HepG2 (cell line): Measurements from ENCODE around the gene RPS19BP1. TPM values are rescaled to one million over a fixed set of nuclear protein-coding genes. Genes with fewer than 3 reads are reported as not detected.

ENCODE experiments used
- ATAC-seq: fragments of 200-7000 bp; cut with Tn5 transposase; 3 replicates; pipeline ENCODE4 v1.9.1; 2020; ENCODE audit warnings: mild to moderate bottlenecking, moderate library complexity
- BruUV-seq: library from RNA; stranded (reverse); fragments of 400-500 nt; replicated peaks from 2 replicates; lab custom pipeline; 2021; lab: Mats Ljungman, UMichigan
- CTCF ChIA-PET: fragments of 300-600 bp; formaldehyde crosslinking; extraction: SDS; loops from one replicate; lab custom pipeline; 2021; ENCODE audit warnings: low total read pairs, inconsistent platforms, low intra/inter-chr PET ratio; lab: Yijun Ruan, JAX
- POLR2A ChIA-PET: fragments of 350-600 bp; sonication (Branson Sonifier 250); formaldehyde crosslinking; loops from one replicate; lab custom pipeline; 2020; ENCODE audit warnings: antibody characterized with exemption, inconsistent platforms; lab: Yijun Ruan, JAX
- DNase-seq: peaks from one replicate; pipeline ENCODE4 v3.0.0-alpha.2; 2015; ENCODE audit warnings: low spot score
- FAIRE-seq: peaks from 3 replicates; lab custom pipeline; 2011; peaks lifted over from hg19 to GRCh38; lab: Jason Lieb, UNC
- H2AFZ ChIP-seq: one replicate; pipeline ENCODE4 v1.6.1; 2011; ENCODE audit warnings: low read length, inconsistent platforms
- H3K27ac ChIP-seq: fragments of 300-600 bp; 3 replicates; pipeline ENCODE4 v1.8.0; 2011; ENCODE audit warnings: mixed run types, mild to moderate bottlenecking, mixed read lengths, low read length, inconsistent platforms; ENCODE audit not compliant: insufficient read depth; ENCODE audit errors: extremely low read length
- H3K27me3 ChIP-seq, 2 experiments: fragments of 200-600 bp in 1 of 2; 2 replicates in 1 of 2; 3 replicates in 1 of 2; pipeline versions ENCODE4 v1.6.0 to v1.8.0; 2011; ENCODE audit warnings: low read length in 2 of 2, mild to moderate bottlenecking in 2 of 2, moderate library complexity in 2 of 2, inconsistent platforms in 1 of 2; ENCODE audit not compliant: insufficient read depth in 2 of 2, control insufficient read depth in 1 of 2
- H3K36me3 ChIP-seq, 2 experiments: fragments of 200-600 bp in 1 of 2; replicated peaks in 1 of 2; 2 replicates in 1 of 2; 3 replicates in 1 of 2; pipeline versions ENCODE4 v1.5.1 to v1.8.0; 2011; ENCODE audit warnings: low read length in 2 of 2, inconsistent platforms in 1 of 2; ENCODE audit not compliant: insufficient read depth in 2 of 2, control insufficient read depth in 1 of 2
- H3K4me1 ChIP-seq: 2 replicates; pipeline ENCODE4 v1.5.1; 2012; ENCODE audit warnings: low read length, inconsistent platforms; ENCODE audit not compliant: insufficient read depth
- H3K4me2 ChIP-seq: 2 replicates; pipeline ENCODE4 v1.6.0; 2011; ENCODE audit warnings: low read depth, low read length, inconsistent platforms
- H3K4me3 ChIP-seq, 3 experiments: fragments of 200-600 bp in 1 of 3; sonication (generic), shearing (Covaris generic) in 1 of 3; replicated peaks in 1 of 3; 2 replicates each; pipeline ENCODE4 v1.5.1; 2011 to 2016; ENCODE audit warnings: low read length in 3 of 3, inconsistent platforms in 2 of 3, low read depth in 2 of 3, mild to moderate bottlenecking in 2 of 3, control low read depth in 1 of 3, mixed read lengths in 1 of 3; ENCODE audit not compliant: insufficient read depth in 1 of 3
- H3K79me2 ChIP-seq: one replicate; pipeline ENCODE4 v1.6.1; 2011; ENCODE audit warnings: low read length, inconsistent platforms; ENCODE audit not compliant: insufficient read depth
- H3K9ac ChIP-seq: 2 replicates; pipeline ENCODE4 v1.6.0; 2011; ENCODE audit warnings: mild to moderate bottlenecking, low read depth, low read length, inconsistent platforms; ENCODE audit not compliant: insufficient read depth
- H3K9me3 ChIP-seq: 2 replicates; pipeline ENCODE4 v1.5.1; 2012; ENCODE audit warnings: mild to moderate bottlenecking, low read length
- H4K20me1 ChIP-seq: 2 replicates; pipeline ENCODE4 v1.6.0; 2011; ENCODE audit warnings: inconsistent platforms, mild to moderate bottlenecking, low read length, moderate library complexity; ENCODE audit not compliant: insufficient read depth
- AGO2 ChIP-seq: fragments of 200-400 bp; formaldehyde crosslinking; optimal IDR thresholded peaks from 2 replicates; pipeline ENCODE3; 2017; ENCODE audit warnings: mild to moderate bottlenecking, low read depth, low read length, moderate library complexity
- GABPA ChIP-seq, 2 experiments: IDR thresholded peaks; 2 replicates each; pipeline ENCODE4 v1.6.1; 2011 to 2016; ENCODE audit warnings: low read depth in 2 of 2, low read length in 1 of 2, missing biosample characterization in 1 of 2, missing genetic modification characterization in 1 of 2
- IRF2 ChIP-seq: IDR thresholded peaks from 2 replicates; pipeline ENCODE4 v1.6.1; 2018; ENCODE audit warnings: missing genetic modification reagents, missing compliant biosample characterization
- KDM1A ChIP-seq: IDR thresholded peaks from 2 replicates; pipeline ENCODE4 v1.6.1; 2016; ENCODE audit warnings: missing compliant biosample characterization
- MXD1 ChIP-seq: sonication (generic); formaldehyde crosslinking; IDR thresholded peaks from 2 replicates; pipeline ENCODE4 v1.4.0; 2020; ENCODE audit warnings: mild to moderate bottlenecking, missing genetic modification reagents
- RBFOX2 ChIP-seq: fragments of 200-400 bp; formaldehyde crosslinking; IDR thresholded peaks from 2 replicates; pipeline ENCODE4 v1.6.1; 2017; ENCODE audit warnings: low read depth, mild to moderate bottlenecking, low read length
- ZBTB43 ChIP-seq: sonication (generic); formaldehyde crosslinking; conservative IDR thresholded peaks from 2 replicates; pipeline ENCODE4 v1.4.0; 2020; ENCODE audit warnings: missing genetic modification reagents
- ZKSCAN8 ChIP-seq: IDR thresholded peaks from 2 replicates; pipeline ENCODE4 v1.6.1; 2016; ENCODE audit warnings: borderline replicate concordance, missing genetic modification reagents, missing compliant biosample characterization
- ZNF12 ChIP-seq: sonication (generic); formaldehyde crosslinking; IDR thresholded peaks from 2 replicates; pipeline ENCODE4 v1.5.0; 2020; ENCODE audit warnings: missing genetic modification reagents
- ZNF34 ChIP-seq: sonication (generic); formaldehyde crosslinking; IDR thresholded peaks from 2 replicates; pipeline ENCODE4 v1.4.0; 2020; ENCODE audit warnings: mild to moderate bottlenecking, missing genetic modification reagents, borderline replicate concordance
- ZNF556 ChIP-seq: sonication (generic); formaldehyde crosslinking; IDR thresholded peaks from 2 replicates; pipeline ENCODE4 v1.4.0; 2020; ENCODE audit warnings: mild to moderate bottlenecking, missing genetic modification reagents, borderline replicate concordance
- ZNF660 ChIP-seq: sonication (generic); formaldehyde crosslinking; IDR thresholded peaks from 2 replicates; pipeline ENCODE4 v1.5.1; 2020; ENCODE audit warnings: mild to moderate bottlenecking, low read depth, missing genetic modification reagents, borderline replicate concordance
- ZNF776 ChIP-seq: sonication (generic); formaldehyde crosslinking; IDR thresholded peaks from 2 replicates; pipeline ENCODE4 v1.4.0; 2020; ENCODE audit warnings: mild to moderate bottlenecking, missing genetic modification reagents
- WGBS: methylation state at CpG from one replicate; pipeline ENCODE4 v1.1.6; 2017; ENCODE audit warnings: low lambda C conversion rate; 5-methylcytosine and 5-hydroxymethylcytosine counted together
- in situ Hi-C: cut with HindIII; loops from 2 replicates; pipeline ENCODE4 v1.10.0; 2017; ENCODE audit warnings: low pct_unique_long_range_greater_than_20kb; ENCODE audit not compliant: extremely low pct_ligation_motif_present
- intact Hi-C: fragments of 100-400 bp; cut with micrococcal nuclease; formaldehyde crosslinking; loops from one replicate; pipeline ENCODE4 v1.10.0; 2022; ENCODE audit not compliant: unreplicated experiment
- polyA plus RNA-seq, 8 experiments: library from polyadenylated mRNA; depleted of rRNA in 3 of 8; stranded (reverse) in 7 of 8; unstranded in 1 of 8; fragments of >200 nt; fragmentation: Illumina TruSeq in 4 of 8; extraction: Trizol in 4 of 8; gene quantifications; 2 replicates each; pipeline versions ENCODE4 v1.2.1 to v1.2.3, GENCODE V29; 2011 to 2016; ENCODE audit warnings: low read depth in 4 of 8, missing spikeins in 1 of 8, mixed read lengths in 1 of 8; ENCODE audit not compliant: insufficient read depth in 1 of 8
- total RNA-seq, 5 experiments: library from RNA; depleted of rRNA; stranded (reverse); fragments of >200 nt; fragmentation: Illumina TruSeq; extraction: Trizol; gene quantifications; 2 replicates each; pipeline ENCODE4 v1.2.3, GENCODE V29; 2016; ENCODE audit warnings: low read depth in 1 of 5
- TF ChIP-seq, protein P1 (sequence below): sonication (generic); formaldehyde crosslinking; IDR thresholded peaks from 2 replicates; pipeline ENCODE4 v1.4.0; 2020; ENCODE audit warnings: mild to moderate bottlenecking, missing genetic modification reagents, borderline replicate concordance

RPS19BP1 gene
- total and polyA plus RNA-seq, 2 of the 13 experiments (the other 11 are each of a cell fraction or from before 2014, with no cell fraction given): 44.3 to 81.3 TPM

DNA sequence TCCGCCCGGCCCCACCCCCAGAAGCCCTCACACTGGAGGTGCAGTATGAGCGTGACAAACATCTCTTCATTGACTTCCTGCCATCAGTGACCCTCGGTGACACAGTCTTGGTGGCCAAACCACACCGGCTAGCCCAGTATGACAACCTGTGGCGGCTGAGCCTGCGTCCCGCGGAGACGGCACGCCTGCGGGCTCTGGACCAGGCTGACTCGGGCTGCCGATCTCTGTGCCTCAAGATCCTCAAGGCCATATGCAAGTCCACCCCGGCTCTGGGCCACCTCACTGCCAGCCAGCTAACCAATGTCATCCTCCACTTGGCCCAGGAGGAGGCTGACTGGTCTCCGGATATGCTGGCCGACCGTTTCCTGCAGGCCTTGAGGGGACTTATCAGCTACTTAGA, 18.8 kb downstream of the RPS19BP1 start:
- no peak for DNase-seq

DNA sequence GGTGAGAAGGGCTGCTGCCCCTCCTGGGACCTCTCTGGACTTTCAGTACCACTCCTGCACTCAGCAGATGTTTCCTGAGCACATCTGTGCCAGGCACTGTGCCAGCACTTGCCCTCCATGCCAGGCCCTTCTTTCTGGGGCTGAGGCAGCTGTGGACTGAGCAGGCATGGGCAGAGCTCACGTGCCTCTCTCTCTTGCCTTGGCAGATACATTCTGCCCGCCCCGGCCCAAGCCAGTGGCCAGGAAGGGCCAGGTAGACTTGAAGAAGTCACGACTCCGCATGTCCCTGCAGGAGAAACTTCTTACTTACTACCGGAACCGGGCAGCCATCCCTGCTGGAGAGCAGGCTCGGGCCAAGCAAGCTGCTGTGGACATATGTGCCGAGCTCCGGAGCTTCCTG, 20.5 kb downstream of the RPS19BP1 start:
- H3K27ac ChIP-seq: no peak overlapping the region
- H3K9ac ChIP-seq: no peak overlapping the region
- ATAC-seq (no peak), FAIRE-seq (no peak), DNase-seq (no peak)
- no peak overlapping the region for H2AFZ ChIP-seq
- H3K27me3 ChIP-seq: no peaks in the 10 kb centered on the region
- no peak overlapping the region for H3K4me2 ChIP-seq
- POLR2A ChIA-PET: interaction anchor here (1.4 to 1.6 kb wide), 2 partner anchors 10 to 11 kb away, joined by 3 to 5 read pairs; partner anchors contain the start of gene MIEF1
- H3K79me2 ChIP-seq: peaks cover 30% of the 10 kb centered on the region
- in situ Hi-C loops: no loop called here
- intact Hi-C loops: no loop called here
- H4K20me1 ChIP-seq: peaks cover 32% of the 10 kb centered on the region
- CTCF ChIA-PET: no interaction called here
- WGBS: 97% methylated on average over 10 of the region's 10 CpGs
- no peak overlapping the region for H3K4me3 ChIP-seq
- H3K4me1 ChIP-seq: peaks cover 13% of the 10 kb centered on the region; the same call in 1 of the 2 replicates
- no peaks in the 10 kb centered on the region for H3K9me3 ChIP-seq
- no TSS peak for BruUV-seq
- peaks cover 47 to 84% of the 10 kb centered on the region in 2 experiments for H3K36me3 ChIP-seq
- TF ChIP-seq, protein P1, sequence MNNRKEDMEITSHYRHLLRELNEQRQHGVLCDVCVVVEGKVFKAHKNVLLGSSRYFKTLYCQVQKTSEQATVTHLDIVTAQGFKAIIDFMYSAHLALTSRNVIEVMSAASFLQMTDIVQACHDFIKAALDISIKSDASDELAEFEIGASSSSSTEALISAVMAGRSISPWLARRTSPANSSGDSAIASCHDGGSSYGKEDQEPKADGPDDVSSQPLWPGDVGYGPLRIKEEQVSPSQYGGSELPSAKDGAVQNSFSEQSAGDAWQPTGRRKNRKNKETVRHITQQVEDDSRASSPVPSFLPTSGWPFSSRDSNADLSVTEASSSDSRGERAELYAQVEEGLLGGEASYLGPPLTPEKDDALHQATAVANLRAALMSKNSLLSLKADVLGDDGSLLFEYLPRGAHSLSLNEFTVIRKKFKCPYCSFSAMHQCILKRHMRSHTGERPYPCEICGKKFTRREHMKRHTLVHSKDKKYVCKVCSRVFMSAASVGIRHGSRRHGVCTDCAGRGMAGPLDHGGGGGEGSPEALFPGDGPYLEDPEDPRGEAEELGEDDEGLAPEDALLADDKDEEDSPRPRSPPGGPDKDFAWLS (CRISPR knock-in tag): no peak
- no peak for TF ChIP-seq ZKSCAN8 (CRISPR knock-in tag)
- TF ChIP-seq IRF2 (CRISPR knock-in tag): no peak
- TF ChIP-seq ZNF556: no peak
- TF ChIP-seq MXD1: no peak
- TF ChIP-seq GABPA (IDR thresholded peaks at IDR 0.05; ENCODE audit: low read depth, low read length): no peak
- no peak for TF ChIP-seq GABPA (CRISPR knock-in tag; IDR thresholded peaks at IDR 0.05; ENCODE audit: low read depth)
- no peak for TF ChIP-seq ZNF660 (CRISPR knock-in tag)
- no peak for TF ChIP-seq ZNF776 (CRISPR knock-in tag)
- TF ChIP-seq ZNF12 (CRISPR knock-in tag): no peak

More for the DNA sequence above, 18.8 kb downstream of the RPS19BP1 start:
- ATAC-seq (no peak; the same call in 2 of the 3 replicates), FAIRE-seq (no peak)
- WGBS: 100% methylated on average over 3 of the region's 18 CpGs
- peaks cover 15% of the 10 kb centered on the region for H3K4me1 ChIP-seq
- no TSS peak for BruUV-seq
- peaks cover 28% of the 10 kb centered on the region for H4K20me1 ChIP-seq
- no peaks in the 10 kb centered on the region for H3K9me3 ChIP-seq
- H2AFZ ChIP-seq: no peak overlapping the region
- H3K79me2 ChIP-seq: peaks cover 21% of the 10 kb centered on the region
- no peak overlapping the region for H3K4me2 ChIP-seq
- in situ Hi-C loops: no loop called here
- H3K36me3 ChIP-seq: peaks cover 41 to 71% of the 10 kb centered on the region in 2 experiments
- ChIA-PET POLR2A (interaction anchor here (0.7 to 2.2 kb wide), 5 partner anchors 9 to 18 kb away, joined by 3 to 24 read pairs (median 7); partner anchors contain the start of gene MIEF1), CTCF (interaction anchor here (1.7 to 2.9 kb wide), 2 partner anchors 18 to 20 kb away, joined by 11 to 12 read pairs; no protein-coding TSS in a partner anchor)
- H3K27ac ChIP-seq: no peak overlapping the region
- H3K4me3 ChIP-seq: no peak overlapping the region
- intact Hi-C loops: loop anchor here (1.0 kb wide), 1 partner anchor 17 kb away; no protein-coding TSS in a partner anchor
- no peak overlapping the region for H3K9ac ChIP-seq
- TF ChIP-seq KDM1A (CRISPR knock-in tag) (no peak), ZBTB43 (CRISPR knock-in tag) (no peak), AGO2 (peak; percentile 70), RBFOX2 (peak; percentile 64), ZNF34 (CRISPR knock-in tag) (no peak)
- H3K27me3 ChIP-seq: no peaks in the 10 kb centered on the region
